HL-60 (cell line): Measurements from ENCODE around the gene LIPT1.

Experiments used
- DNase-seq, 2 experiments: peaks; one replicate each; pipeline ENCODE4 v3.0.0-alpha.2; 2010 to 2020; ENCODE audit warnings: low read depth in 1 of 2, low spot score in 1 of 2
- H3K27ac ChIP-seq: fragments of 250-450 bp; sonication (Bioruptor Pico); replicated peaks from 2 replicates; pipeline ENCODE4 v1.5.1; 2020; ENCODE audit warnings: mild to moderate bottlenecking, moderate library complexity
- H3K27me3 ChIP-seq: fragments of 250-450 bp; sonication (Bioruptor Pico); 2 replicates; pipeline ENCODE4 v1.5.1; 2021; ENCODE audit warnings: mild to moderate bottlenecking, moderate library complexity; ENCODE audit not compliant: insufficient read depth, poor library complexity, severe bottlenecking
- H3K4me3 ChIP-seq: replicated peaks from 2 replicates; pipeline ENCODE4 v1.5.1; 2011; ENCODE audit warnings: mild to moderate bottlenecking, control low read depth, low read length; ENCODE audit not compliant: insufficient read depth
- GABPA ChIP-seq: IDR thresholded peaks from 2 replicates; pipeline ENCODE4 v1.6.1; 2012; ENCODE audit warnings: low read depth
- POLR2AphosphoS5 ChIP-seq: IDR thresholded peaks from 2 replicates; pipeline ENCODE4 v1.6.1; 2012; ENCODE audit warnings: low read depth
- SPI1 ChIP-seq: IDR thresholded peaks from 2 replicates; pipeline ENCODE4 v1.6.1; 2012; ENCODE audit warnings: low read depth, mild to moderate bottlenecking, borderline replicate concordance
- TF ChIP-seq, protein P1 (sequence below): IDR thresholded peaks from one replicate; pipeline ENCODE4 v1.5.1; 2011; ENCODE audit warnings: low read length, control low read depth, inconsistent platforms; ENCODE audit not compliant: insufficient read depth
- TF ChIP-seq, protein P2 (sequence below): IDR thresholded peaks from 2 replicates; pipeline ENCODE4 v1.6.1; 2012; ENCODE audit warnings: low read depth; ENCODE audit not compliant: insufficient replicate concordance

Gene LIPT1

DNA sequence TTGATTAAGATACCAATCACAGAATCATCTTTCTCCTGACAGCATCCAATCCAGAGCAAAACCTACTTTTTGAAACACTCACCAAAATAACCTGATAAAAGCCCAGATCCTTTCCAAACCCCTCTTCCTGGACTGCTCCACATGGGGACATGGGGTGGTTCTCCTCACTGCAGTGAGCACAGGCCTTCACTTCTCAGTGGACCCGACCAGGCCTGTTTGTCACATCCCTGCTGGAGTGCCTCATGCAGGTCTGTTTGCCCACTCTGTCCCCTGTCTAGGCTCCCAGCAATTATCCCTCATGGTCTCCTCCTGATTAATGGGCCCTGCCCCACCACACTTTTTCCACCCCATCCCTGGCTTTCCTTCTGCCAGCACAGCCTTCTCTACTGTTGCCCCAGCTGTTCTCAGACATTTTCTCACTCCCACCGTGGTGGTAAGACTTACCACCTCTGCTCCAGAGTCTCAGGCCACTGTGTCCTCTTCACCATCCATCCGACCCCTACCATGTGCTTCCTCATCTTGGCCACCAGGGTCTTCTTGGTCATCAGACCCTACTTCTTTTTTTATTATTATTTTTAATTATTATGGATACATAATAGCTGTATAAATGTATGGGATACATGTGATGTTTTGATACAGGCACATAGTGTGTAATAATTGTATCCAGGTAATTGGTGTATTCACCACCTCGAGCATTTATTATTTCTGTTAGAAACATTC is 47.4 kb downstream of the LIPT1 start:
- Histone ChIP-seq H3K27me3 (no peaks in the 10 kb centered on the region), H3K4me3 (no peak overlapping the region), H3K27ac (no peak overlapping the region)
- no peak for TF ChIP-seq SPI1
- TF ChIP-seq GABPA, result no peak
- no peak for TF ChIP-seq POLR2AphosphoS5
- TF ChIP-seq, protein P1, sequence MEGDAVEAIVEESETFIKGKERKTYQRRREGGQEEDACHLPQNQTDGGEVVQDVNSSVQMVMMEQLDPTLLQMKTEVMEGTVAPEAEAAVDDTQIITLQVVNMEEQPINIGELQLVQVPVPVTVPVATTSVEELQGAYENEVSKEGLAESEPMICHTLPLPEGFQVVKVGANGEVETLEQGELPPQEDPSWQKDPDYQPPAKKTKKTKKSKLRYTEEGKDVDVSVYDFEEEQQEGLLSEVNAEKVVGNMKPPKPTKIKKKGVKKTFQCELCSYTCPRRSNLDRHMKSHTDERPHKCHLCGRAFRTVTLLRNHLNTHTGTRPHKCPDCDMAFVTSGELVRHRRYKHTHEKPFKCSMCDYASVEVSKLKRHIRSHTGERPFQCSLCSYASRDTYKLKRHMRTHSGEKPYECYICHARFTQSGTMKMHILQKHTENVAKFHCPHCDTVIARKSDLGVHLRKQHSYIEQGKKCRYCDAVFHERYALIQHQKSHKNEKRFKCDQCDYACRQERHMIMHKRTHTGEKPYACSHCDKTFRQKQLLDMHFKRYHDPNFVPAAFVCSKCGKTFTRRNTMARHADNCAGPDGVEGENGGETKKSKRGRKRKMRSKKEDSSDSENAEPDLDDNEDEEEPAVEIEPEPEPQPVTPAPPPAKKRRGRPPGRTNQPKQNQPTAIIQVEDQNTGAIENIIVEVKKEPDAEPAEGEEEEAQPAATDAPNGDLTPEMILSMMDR, result no peak
- TF ChIP-seq, protein P2, sequence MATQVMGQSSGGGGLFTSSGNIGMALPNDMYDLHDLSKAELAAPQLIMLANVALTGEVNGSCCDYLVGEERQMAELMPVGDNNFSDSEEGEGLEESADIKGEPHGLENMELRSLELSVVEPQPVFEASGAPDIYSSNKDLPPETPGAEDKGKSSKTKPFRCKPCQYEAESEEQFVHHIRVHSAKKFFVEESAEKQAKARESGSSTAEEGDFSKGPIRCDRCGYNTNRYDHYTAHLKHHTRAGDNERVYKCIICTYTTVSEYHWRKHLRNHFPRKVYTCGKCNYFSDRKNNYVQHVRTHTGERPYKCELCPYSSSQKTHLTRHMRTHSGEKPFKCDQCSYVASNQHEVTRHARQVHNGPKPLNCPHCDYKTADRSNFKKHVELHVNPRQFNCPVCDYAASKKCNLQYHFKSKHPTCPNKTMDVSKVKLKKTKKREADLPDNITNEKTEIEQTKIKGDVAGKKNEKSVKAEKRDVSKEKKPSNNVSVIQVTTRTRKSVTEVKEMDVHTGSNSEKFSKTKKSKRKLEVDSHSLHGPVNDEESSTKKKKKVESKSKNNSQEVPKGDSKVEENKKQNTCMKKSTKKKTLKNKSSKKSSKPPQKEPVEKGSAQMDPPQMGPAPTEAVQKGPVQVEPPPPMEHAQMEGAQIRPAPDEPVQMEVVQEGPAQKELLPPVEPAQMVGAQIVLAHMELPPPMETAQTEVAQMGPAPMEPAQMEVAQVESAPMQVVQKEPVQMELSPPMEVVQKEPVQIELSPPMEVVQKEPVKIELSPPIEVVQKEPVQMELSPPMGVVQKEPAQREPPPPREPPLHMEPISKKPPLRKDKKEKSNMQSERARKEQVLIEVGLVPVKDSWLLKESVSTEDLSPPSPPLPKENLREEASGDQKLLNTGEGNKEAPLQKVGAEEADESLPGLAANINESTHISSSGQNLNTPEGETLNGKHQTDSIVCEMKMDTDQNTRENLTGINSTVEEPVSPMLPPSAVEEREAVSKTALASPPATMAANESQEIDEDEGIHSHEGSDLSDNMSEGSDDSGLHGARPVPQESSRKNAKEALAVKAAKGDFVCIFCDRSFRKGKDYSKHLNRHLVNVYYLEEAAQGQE, result no peak
- DNase-seq, result no peak

DNA sequence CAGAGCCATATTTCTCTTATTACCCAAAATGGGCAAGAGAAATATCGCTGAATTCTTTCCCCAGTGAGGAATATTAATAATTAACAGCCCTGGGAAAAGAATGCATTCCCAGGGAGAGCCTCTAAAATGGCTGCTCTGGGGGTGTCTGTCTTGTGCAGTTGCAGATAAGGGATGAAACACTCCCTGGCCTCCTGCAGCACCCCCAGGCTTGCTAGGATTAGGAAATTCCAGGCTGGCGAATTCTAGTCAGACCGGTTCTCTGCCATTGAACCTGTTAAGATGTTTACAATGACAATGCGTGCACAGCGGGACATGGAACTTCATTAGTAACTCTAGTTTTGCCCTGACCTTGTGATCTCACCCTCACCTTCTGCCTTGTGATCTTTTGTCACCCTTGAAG is 50.7 kb downstream of the LIPT1 start:
- DNase-seq, result no peak
- H3K27ac ChIP-seq, result no peak overlapping the region
- no peaks in the 10 kb centered on the region for H3K27me3 ChIP-seq
- TF ChIP-seq SPI1 (no peak), POLR2AphosphoS5 (no peak), GABPA (no peak)
- TF ChIP-seq, protein P1, result no peak
- TF ChIP-seq, protein P2, result no peak
- no peak overlapping the region for H3K4me3 ChIP-seq
